Measurements from ENCODE around the gene TRA2B.

The TRA2B gene

DNA sequence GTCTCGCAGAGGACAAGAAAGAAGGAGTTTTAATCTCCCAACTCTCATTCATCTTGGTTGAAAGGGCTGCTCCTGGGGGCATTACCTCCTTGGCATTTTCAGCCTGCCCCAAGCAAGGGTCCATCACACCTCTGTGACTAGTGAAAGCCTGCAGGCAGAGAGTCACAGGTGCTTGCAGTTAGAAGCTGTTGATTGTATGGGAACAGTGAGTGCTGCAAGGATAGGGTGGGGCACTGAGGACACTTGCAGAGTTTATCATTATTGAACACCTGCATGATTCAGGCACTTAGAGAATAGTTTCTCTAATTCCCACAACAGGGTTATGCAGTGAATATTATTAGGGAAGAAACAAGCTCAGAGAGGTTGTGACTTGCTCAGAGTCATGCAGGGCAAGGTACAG, 71.3 kb downstream of the TRA2B start:
- DNase-seq: no peak
